DOHH2 (cell line): ENCODE results near the gene ZNF580.

Experiments
- H3F3A ChIP-seq: fragments of 200-600 bp; sonication (generic), shearing (Covaris generic); 2 replicates; pipeline ENCODE4 v1.6.0; 2016; ENCODE audit warnings: antibody characterized with exemption, mild to moderate bottlenecking; ENCODE audit not compliant: control insufficient read depth, insufficient read depth
- H3K27ac ChIP-seq: fragments of 200-600 bp; sonication (generic); 2 replicates; pipeline ENCODE4 v1.5.1; 2014; ENCODE audit warnings: low read depth, mild to moderate bottlenecking, low read length, moderate library complexity
- H3K27me3 ChIP-seq: fragments of 200-600 bp; sonication (generic); 2 replicates; pipeline ENCODE4 v1.6.1; 2014; ENCODE audit warnings: mild to moderate bottlenecking, low read length, mixed read lengths; ENCODE audit not compliant: control insufficient read depth
- H3K36me3 ChIP-seq: fragments of 200-600 bp; sonication (generic); 2 replicates; pipeline ENCODE4 v1.6.1; 2014; ENCODE audit warnings: mild to moderate bottlenecking, low read length, moderate library complexity, mixed read lengths; ENCODE audit not compliant: control insufficient read depth
- H3K4me1 ChIP-seq: fragments of 200-600 bp; sonication (generic); 2 replicates; pipeline ENCODE4 v1.6.1; 2014; ENCODE audit warnings: mild to moderate bottlenecking, low read length, mixed read lengths; ENCODE audit not compliant: control insufficient read depth
- H3K4me2 ChIP-seq: fragments of 200-600 bp; sonication (generic); 2 replicates; pipeline ENCODE4 v1.6.0; 2014; ENCODE audit warnings: mild to moderate bottlenecking, low read length, moderate library complexity
- H3K4me3 ChIP-seq: fragments of 200-600 bp; sonication (generic); 2 replicates; pipeline ENCODE4 v1.5.1; 2014; ENCODE audit warnings: mild to moderate bottlenecking, low read length, mixed read lengths
- H3K79me2 ChIP-seq: fragments of 200-600 bp; sonication (generic); 2 replicates; pipeline ENCODE4 v1.6.1; 2014; ENCODE audit warnings: mild to moderate bottlenecking, low read length, mixed read lengths; ENCODE audit not compliant: control insufficient read depth
- H3K9me2 ChIP-seq: fragments of 200-600 bp; sonication (generic); replicated peaks from 2 replicates; pipeline ENCODE4 v1.6.1; 2014; ENCODE audit warnings: mild to moderate bottlenecking, low read length, mixed read lengths; ENCODE audit not compliant: control insufficient read depth
- H3K9me3 ChIP-seq: fragments of 200-600 bp; sonication (generic); 2 replicates; pipeline ENCODE4 v1.6.1; 2014; ENCODE audit warnings: antibody characterized with exemption, low read length, mixed read lengths; ENCODE audit not compliant: control insufficient read depth, insufficient read depth
- H4K20me1 ChIP-seq: fragments of 200-600 bp; sonication (generic); 2 replicates; pipeline ENCODE4 v1.6.0; 2014; ENCODE audit warnings: low read depth, mild to moderate bottlenecking, antibody characterized with exemption, low read length, moderate library complexity; ENCODE audit not compliant: control insufficient read depth, insufficient read depth
- CTCF ChIP-seq: fragments of 200-600 bp; sonication (generic); IDR thresholded peaks from one replicate; pipeline ENCODE4 v1.5.1; 2014; ENCODE audit warnings: antibody characterized with exemption, mild to moderate bottlenecking, low read depth, low read length; ENCODE audit not compliant: poor library complexity, severe bottlenecking
- EZH2phosphoT487 ChIP-seq: fragments of 200-600 bp; sonication (generic); IDR thresholded peaks from 2 replicates; pipeline ENCODE4 v1.6.1; 2017; ENCODE audit warnings: borderline replicate concordance, mild to moderate bottlenecking, antibody characterized with exemption, low read length, moderate library complexity, mixed read lengths

Gene ZNF580

GRCh38 chr19:55616395-55616875, 24.4 kb upstream of the ZNF580 start:
- Histone ChIP-seq H3K9me2 (no peaks in the 10 kb centered on the region), H3K4me1 (peaks cover 7% of the 10 kb centered on the region), H3K79me2 (peaks cover 18% of the 10 kb centered on the region), H3K4me3 (no peak overlapping the region), H3K9me3 (no peaks in the 10 kb centered on the region), H4K20me1 (no peaks in the 10 kb centered on the region), H3K27me3 (no peaks in the 10 kb centered on the region), H3K36me3 (peaks cover 21% of the 10 kb centered on the region), H3F3A (0 out of 2 replicates have a peak, but pooled peaks cover 2% of the 10 kb centered on the region), H3K27ac (no peak overlapping the region), H3K4me2 (no peak overlapping the region)
- TF ChIP-seq EZH2phosphoT487 (no peak), CTCF (no peak)

GRCh38 chr19:55617426-55617825, 23.4 kb upstream of the ZNF580 start:
- H3K9me2 ChIP-seq: no peaks in the 10 kb centered on the region
- H3K27me3 ChIP-seq: no peaks in the 10 kb centered on the region
- no peaks in the 10 kb centered on the region for H4K20me1 ChIP-seq
- no peaks in the 10 kb centered on the region for H3K9me3 ChIP-seq
- 0 out of 2 replicates have a peak, but pooled peaks cover 2% of the 10 kb centered on the region for H3F3A ChIP-seq
- H3K4me2 ChIP-seq: no peak overlapping the region
- no peaks in the 10 kb centered on the region for H3K4me1 ChIP-seq
- peaks cover 8% of the 10 kb centered on the region for H3K79me2 ChIP-seq
- H3K36me3 ChIP-seq: peaks cover 21% of the 10 kb centered on the region
- H3K4me3 ChIP-seq: no peak overlapping the region
- no peak overlapping the region for H3K27ac ChIP-seq
- no peak for TF ChIP-seq CTCF
- no peak for TF ChIP-seq EZH2phosphoT487

GRCh38 chr19:55618426-55618825, 22.4 kb upstream of the ZNF580 start:
- H3K4me3 ChIP-seq: no peak overlapping the region
- H3K4me2 ChIP-seq: no peak overlapping the region
- H4K20me1 ChIP-seq: peaks cover 1% of the 10 kb centered on the region; the same call in 1 of the 2 replicates
- no peaks in the 10 kb centered on the region for H3K27me3 ChIP-seq
- no peaks in the 10 kb centered on the region for H3K9me2 ChIP-seq
- peaks cover 8% of the 10 kb centered on the region for H3F3A ChIP-seq
- TF ChIP-seq EZH2phosphoT487: no peak
- TF ChIP-seq CTCF: no peak
- H3K27ac ChIP-seq: no peak overlapping the region
- H3K4me1 ChIP-seq: peaks cover 2% of the 10 kb centered on the region
- H3K9me3 ChIP-seq: no peaks in the 10 kb centered on the region
- peaks cover 21% of the 10 kb centered on the region for H3K36me3 ChIP-seq
- no peaks in the 10 kb centered on the region for H3K79me2 ChIP-seq
